ENCODE results near the gene EIPR1.
A peak's percentile ranks its signal among the peaks of the same experiment; 100 is the strongest.

EIPR1 gene

DNA sequence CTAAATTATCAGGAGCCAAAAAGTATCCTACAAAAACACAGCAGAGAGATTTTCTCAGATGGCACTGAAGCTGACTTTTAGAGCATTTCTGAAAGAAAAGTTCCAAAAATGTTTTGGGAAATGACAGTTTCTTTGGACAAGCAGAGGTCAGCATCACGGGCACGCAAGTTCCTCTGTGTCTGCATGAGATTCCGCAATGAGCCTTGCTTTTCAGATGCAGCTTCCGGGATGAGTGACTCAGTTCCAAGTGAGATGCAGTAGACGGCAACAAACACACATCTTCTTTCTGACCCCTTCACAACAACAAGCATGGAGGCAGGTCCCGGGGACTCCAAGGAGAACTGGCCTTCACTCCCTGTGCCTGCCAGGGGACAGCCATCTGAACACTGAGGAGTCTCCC lies 76.6 kb downstream of the EIPR1 start:
- DNase-seq = no peak

DNA sequence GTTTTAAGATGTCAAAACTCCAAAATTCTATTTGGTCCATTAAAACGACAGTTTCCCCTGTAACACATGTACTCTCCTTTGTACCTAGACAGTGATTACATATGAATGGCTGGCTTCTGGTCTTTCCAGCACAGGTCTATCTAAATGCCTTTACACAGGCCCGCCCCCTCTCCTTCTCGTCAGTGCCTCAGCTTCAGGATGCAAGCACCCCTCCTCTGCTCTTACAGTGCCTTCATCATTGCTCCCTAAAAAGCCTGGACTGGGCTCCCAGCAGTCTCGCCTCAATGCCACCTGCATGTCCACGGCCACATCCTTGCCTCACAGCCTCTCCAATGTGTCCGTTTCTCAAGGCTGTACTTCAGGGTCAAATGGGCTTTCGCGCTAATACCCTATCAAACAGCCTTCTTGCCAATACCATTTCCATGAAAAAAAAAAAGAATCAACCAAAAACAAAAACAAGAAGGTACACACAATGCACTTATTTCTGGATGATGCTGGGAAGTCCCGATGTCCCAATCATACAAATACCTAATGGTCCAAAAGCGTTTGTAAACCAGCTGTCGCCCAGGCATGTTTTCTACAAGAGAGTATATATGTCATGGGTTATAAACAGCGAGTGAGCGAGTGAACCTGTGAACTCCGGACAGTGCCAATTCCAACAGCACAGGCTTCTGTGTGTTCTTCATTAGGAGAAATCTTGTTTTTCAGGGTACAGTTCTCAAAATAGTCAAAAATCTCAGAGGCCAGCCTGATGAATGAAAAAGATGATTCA lies 77.2 kb downstream of the EIPR1 start:
- no peak for DNase-seq

GRCh38 chr2:3299703-3300102 lies 77.9 kb downstream of the EIPR1 start:
- no peak for DNase-seq

- no peak for DNase-seq
Observed at GRCh38 chr2:3299130-3299529, 78.5 kb downstream of the EIPR1 start.

DNA sequence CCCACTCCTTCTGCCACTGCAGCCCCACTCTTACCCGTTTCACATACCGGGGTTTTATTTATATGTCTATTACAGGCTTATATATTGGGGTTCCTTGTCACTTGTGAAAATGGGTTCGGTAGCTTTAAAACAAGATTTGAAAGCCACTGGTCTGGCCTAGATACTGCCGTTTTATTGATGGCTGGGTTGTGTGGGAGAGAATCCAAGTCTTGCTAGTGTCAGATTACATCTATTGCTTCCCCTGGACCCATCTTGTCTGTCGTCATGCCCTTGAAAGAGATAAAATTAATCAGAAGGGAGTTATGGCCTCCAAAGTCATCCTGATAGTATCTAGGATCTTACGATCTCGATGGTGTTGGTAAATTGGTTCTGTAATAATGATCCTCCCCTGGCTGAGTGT lies 79.4 kb downstream of the EIPR1 start:
- DNase-seq = no peak

DNA sequence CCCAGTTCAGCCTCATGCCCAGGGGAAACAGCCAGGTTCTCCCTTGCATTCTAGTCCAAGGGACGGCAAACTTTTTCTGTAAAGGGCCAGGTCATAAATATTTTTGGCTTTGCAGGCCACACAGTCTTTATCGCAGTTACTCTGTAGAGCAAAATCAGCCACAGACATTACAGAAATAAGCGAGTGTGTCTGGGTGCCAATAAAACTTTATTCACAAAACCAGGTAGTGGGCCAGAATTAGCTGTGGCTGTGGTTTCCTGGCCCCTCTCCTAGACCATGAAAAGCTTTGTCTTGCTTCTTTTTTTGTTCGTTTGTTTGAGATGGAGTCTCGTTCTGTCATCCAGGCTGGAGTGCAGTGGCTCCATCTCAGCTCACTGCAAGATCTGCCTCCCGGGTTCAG lies 80.1 kb downstream of the EIPR1 start:
- no peak for DNase-seq

DNA sequence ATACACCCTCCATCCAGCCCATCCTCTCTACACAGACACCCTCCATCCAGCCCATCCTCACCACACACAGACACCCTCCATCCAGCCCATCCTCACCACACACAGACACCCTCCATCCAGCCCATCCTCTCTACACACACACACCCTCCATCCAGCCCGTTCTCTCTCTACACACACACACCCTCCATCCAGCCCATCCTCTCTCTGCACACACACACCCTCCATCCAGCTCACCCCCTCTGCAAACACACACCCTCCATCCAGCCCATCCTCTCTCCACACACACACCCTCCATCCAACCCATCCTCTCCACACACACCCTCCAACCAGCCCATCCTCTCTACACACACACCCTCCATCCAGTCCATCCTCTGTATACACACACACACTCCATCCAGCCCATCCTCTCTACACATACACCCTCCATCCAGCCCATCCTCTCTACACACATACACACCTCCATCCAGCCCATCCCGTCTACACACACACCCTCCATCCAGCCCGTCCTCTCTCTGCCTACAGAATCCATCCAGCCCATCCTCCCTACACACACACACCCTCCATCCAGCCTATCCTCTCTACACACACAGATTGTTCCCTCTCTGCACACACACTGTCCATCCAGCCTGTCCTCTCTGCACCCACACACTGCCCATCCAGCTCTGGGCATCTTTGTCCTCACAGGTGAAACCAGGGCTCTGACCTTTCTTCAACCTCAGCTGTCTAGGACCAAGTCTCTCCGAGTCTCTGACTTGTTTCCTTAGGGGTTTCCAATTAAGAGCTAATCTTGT lies 81.2 kb downstream of the EIPR1 start:
- DNase-seq = no peak

DNA sequence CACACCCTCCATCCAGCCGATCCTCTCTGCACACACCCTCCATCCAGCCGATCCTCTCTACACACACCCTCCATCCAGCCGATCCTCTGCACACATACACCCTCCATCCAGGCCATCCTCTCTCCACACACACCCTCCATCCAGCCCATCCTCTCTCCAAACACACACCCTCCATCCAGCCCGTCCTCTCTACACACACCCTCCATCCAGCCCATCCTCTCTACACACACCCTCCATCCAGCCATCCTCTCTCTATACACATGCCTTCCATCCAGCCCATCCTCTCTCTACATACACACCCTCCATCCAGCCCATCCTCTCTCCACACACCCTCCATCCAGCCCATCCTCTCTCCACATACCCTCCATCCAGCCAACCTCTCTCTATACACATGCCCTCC lies 83.1 kb downstream of the EIPR1 start:
- DNase-seq = no peak

DNA sequence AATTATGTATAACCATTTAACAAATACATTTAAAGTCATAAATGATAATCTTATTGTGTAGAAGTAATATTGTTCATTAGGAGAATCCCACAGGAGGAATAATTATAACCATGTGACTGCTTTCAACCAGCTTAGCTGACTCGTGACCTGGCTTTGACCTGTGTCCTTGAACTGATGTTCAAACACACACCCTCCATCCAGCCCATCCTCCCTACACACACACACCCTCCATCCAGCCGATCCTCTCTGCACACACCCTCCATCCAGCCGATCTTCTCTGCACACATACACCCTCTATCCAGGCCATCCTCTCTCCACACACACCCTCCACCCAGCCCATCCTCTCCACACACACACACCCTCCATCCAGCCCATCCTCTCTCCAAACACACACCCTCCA lies 83.5 kb downstream of the EIPR1 start:
- DNase-seq = peak in 1 of 2 experiments; percentile 19

DNA sequence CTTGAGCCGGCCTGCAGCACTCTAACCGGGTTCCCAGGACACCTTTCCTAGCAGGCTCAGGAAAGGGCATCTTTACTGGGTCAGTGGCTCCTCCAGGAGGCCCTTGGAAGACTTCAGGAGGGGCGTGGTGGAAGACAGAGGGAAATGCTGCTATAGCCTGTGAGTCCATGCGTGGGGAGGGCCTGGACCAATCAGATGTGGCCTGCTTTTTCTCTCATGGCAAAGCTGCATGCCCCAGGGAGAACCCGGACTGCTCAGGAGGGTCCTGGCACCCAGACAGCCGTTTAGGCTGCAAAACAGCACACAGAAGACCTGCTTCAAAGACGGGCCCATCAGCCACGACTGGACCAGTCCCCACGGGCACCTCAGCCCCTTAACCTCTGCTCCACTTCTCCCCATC lies 84.4 kb downstream of the EIPR1 start:
- no peak for DNase-seq

GRCh38 chr2:3292416-3292815 lies 85.2 kb downstream of the EIPR1 start:
- DNase-seq = no peak

DNA sequence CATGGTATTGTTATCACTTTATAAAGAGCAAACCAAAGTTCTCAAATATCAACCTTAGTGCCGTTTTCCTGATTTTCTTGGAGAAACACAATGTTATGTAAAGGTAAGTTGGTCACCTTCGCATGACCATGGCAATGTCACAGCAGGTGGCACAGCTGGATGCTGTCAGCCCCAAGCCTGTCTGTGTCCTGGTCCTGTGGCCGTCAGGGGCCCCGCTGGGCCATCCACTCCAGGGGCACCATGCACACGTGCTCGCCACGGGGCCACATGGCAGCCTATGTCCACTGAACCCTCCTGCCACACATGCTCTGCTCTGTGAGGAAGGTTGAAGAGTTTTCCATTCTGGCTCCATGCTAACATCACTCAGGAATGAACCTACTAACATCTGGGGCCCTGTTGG lies 85.9 kb downstream of the EIPR1 start:
- DNase-seq = no peak

- DNase-seq = no peak
Observed at GRCh38 chr2:3291113-3291512, 86.5 kb downstream of the EIPR1 start.

GRCh38 chr2:3290655-3291054 lies 87.0 kb downstream of the EIPR1 start:
- no peak for DNase-seq

- DNase-seq = no peak
Observed at GRCh38 chr2:3289971-3290370, 87.6 kb downstream of the EIPR1 start.

DNA sequence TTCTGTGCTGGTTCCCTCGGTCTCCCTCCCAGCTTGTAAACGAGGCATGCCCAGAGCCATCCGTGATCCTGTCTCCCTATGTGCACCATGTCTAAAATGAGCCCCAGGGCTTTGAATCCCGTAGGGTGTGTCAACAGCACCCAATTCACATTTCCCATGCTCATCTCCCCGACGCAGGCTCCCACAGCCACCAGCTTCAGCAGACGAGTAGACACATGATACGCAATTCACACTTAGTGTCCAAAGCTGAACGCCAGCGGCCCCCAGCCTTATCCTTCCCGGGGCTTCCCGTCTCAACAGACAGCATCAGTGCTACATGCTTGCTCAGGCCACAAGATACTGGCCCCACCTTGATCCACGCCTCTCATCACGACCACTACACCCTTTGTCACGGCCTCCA lies 88.1 kb downstream of the EIPR1 start:
- DNase-seq = no peak

GRCh38 chr2:3289171-3289515 lies 88.5 kb downstream of the EIPR1 start:
- DNase-seq = no peak

DNA sequence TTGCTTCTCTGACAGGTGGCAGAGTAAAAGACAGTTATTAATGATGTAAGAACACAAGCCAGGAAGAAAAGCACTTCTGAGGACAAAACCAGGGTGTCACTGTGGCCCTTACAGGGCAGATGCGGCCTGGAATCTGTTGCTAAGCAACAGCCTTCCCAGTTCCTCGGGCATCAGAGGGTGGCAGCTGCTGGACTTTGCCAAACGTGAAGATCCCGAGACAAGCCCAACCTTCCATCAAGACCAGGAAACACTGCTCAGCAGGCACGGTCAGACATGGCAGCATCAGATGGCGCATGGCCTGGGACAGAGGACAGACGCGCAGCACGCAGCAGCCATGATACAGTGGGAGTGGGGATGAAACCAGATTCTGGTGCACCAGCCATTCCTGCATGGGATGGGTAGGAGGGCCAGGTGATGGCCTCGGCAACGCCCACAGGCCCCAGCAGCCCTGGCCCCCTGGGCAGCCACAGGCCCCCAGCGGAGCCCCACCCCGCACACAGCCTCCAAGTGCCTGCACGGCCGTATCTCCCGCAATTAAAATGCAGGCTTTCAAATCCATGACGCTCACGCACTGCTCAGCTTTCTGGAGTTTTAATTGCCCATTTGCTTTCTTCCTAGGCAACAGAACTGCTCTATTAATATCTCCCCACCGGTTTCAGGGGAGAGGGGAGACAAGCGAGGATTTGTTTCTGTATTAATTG lies 89.0 kb downstream of the EIPR1 start:
- peak; percentile 24 to 71 for DNase-seq

GRCh38 chr2:3287896-3288295 lies 89.7 kb downstream of the EIPR1 start:
- peak in 1 of 2 experiments; percentile 11 for DNase-seq

- DNase-seq = peak; percentile 56 to 77
Observed at GRCh38 chr2:3286646-3287036, 91.0 kb downstream of the EIPR1 start.

GRCh38 chr2:3285901-3286645 lies 91.5 kb downstream of the EIPR1 start:
- peak; percentile 61 to 81 for DNase-seq

DNA sequence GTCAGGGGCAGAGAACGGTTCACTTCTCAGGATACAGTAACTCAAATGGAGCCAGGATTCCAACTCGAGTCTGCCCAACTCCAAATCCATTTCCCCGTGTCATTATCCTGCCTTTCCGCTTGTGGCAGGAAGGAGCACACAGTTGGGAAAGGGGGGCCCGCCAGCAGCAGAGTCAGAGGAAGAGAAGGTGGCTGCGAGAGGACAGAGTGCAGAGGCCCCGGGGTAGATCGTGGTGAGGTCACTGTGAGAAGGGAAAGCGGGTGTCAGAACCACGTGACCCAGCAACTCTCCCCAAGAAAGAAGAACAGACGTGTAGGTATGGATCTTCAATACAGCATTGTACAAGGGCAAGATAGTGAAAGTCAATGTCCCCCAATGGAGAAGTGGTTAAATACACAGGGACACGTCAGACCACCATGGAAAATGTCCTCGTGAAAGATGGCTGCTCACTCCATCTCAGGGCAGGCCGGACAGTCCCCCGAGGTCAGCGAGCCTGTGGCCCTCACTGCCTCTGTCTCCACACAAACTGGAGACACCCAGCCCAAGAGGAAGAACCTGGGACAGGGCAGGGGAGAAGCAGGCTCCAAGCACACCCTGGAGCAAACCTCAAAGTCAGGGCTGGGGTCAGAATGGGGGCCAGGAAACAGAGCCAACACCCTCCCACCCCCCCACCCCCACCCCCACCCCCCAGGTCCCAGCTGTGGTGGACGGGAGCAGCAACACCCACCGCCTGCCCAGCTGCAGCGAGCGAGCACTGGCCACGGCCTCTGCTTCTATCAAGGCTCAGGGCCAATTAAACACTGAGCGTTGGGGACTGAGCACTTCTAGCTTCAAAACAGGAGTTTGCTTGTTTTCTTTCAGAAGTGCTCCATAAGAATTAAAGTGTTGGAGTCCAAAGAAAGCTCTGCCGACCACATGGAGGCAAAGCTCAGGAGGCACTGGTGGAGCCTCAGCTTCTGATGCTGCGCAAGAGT lies 92.7 kb downstream of the EIPR1 start:
- no peak for DNase-seq
